GM19023 (cell line): ENCODE data around the gene ZNF302.
A peak's percentile ranks its signal among the peaks of the same experiment; 100 is the strongest.
"Not testable (repeated sequence)": the region's sequence is repeated elsewhere in the genome, so short reads cannot be mapped to it uniquely, and the experiment has no call there.

Experiments used
- ATAC-seq: cut with Tn5 transposase; IDR thresholded peaks from one replicate; pipeline ENCODE4 v1.9.1; 2021; ENCODE audit warnings: mild to moderate bottlenecking, moderate library complexity; ENCODE audit not compliant: unreplicated experiment

The ZNF302 gene

DNA sequence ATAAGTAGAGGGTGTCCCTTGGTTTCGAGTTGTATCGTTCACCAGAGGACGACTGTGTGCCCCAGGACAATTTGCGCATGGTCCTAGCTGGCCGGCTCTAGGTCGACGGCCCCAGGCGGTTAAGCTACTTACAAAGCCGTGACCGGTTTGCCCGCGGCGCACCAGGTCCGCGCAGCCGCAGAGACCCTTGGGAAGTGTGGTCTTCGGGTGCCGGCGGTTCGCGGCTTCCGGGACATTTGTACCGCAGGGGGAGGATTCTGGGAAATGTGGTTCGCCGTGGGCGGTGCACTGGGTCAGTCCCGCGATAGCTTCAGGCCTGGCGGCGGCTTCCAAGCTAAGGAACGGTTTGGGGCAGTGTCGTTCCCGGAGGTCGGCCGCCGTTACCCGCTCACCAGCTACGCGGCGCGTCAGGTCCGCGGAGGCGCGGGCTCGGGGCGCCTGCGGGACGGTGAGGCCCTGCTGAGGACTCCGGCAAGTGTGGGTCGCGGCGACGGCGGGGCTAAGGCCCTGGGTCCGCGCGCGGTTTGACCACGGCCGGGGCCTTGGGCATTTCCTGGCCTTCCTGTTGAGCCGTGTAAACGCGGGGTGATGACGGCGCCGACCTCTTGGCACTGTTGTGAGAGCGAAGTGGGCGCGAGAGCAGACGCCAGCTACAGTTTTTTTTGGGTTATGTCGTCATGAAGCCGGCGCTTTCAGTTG lies at the start of gene ZNF302:
TSS of gene ZNF302 (plus strand) at position 293 of the 699 bp plus-strand sequence. CDS start 1,127 bp downstream, outside the sequence.
- ATAC-seq, result peak; percentile 90

DNA sequence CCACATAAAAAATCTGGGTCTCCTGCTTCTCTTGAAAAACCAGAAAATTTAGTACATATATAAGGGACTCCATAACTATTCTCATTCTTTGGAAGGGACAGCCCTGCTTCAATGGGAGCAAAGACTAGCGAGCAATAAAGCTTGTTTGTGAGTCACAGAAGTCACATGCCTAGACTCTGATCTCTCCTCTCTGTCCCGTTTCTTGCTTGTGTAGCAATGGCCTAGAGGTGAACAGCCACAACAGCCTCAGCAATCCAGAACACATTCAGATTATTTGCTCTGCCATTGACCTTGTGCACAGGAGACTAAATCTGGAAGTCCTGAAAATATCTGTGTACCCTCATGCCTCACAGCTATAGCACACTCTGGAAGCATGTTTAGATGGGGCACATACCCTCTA lies 43.7 kb upstream of the ZNF302 start:
- no peak for ATAC-seq

DNA sequence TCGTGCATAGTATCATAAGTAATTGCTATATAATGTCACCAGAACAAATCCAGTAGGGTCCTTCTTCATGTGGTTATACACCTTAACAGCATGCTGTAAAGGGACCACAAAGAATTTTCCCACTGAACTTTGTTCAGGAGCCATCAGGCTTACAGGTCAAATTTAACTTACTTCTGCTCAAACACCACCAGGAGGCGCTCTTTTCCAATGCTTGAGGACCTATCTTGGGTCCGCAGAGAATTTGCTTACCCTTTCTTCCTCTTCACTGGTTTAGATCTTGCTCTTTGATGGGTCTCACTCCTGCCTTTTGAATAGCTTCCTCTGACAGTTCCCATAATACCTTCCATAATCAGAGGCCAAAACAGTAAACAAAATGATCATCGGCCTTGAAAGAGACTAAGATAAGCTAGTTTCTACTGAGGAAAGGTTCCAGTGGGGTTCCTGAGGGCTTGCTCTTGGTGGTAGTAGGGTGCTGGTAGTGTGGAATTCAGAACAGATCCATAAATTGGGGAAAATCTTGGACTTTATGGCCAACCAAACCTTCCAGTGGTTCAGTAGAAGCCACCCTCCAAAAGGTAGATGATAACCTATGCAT lies 37.9 kb upstream of the ZNF302 start:
- no peak for ATAC-seq

DNA sequence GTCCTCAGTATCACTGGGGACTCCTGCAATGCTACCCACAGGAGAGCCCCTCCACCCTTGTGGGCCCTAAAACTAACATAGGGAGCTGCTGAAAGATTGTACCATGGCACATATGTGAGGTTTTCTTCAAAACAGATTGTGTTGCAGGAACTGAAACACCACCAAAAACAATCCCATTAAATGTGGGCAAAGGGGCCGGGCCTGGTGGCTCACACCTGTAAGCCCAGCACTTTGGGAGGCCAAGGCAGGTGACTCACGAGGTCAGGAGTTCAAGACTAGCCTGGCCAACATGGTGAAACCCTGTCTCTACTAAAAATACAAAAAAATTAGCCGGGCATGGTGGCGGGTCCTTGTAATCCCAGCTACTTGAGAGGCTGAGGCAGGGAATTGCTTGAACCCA lies 35.2 kb upstream of the ZNF302 start:
- no peak for ATAC-seq

DNA sequence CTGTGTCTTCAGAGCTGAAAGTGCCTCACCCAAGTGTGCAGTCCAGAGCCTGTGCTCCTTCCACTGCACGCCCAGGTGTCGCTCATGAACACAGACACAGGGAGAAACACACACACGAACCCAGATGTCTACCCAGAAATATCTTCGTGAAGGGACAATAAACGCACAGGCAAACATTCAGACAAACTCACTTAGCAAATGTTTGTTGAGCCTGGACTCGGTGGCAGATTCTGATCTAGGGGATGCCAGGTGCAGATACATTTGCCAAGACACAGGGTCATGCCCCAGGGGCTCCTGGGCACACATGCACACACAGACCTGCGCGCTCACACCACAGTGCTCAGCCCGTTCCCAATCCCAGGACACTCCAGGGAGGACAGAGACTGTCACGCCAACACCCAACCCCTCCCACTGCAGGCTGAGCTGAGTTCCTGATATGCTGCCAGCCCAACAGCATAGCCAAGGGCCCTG lies 32.5 kb upstream of the ZNF302 start:
- ATAC-seq, result no peak

DNA sequence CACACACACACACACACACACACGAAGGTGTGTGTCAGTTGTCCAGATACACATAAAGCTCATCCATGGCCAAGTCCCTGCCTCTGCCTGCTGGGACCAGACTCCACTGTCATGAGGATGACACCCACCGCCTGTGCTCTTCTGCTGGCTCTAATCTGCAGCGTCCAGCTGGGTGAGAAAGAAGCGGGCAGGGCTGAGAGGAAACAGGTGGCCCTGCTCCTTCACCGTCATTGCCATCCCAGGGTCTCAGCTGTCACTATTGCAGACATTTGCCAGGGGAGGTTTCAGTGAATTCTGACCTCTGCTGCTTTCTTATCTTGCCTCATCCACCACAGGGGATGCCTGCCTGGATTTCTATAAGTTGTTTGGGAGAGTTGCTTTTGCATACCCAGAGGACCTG lies 31.9 kb upstream of the ZNF302 start:
- no peak for ATAC-seq

DNA sequence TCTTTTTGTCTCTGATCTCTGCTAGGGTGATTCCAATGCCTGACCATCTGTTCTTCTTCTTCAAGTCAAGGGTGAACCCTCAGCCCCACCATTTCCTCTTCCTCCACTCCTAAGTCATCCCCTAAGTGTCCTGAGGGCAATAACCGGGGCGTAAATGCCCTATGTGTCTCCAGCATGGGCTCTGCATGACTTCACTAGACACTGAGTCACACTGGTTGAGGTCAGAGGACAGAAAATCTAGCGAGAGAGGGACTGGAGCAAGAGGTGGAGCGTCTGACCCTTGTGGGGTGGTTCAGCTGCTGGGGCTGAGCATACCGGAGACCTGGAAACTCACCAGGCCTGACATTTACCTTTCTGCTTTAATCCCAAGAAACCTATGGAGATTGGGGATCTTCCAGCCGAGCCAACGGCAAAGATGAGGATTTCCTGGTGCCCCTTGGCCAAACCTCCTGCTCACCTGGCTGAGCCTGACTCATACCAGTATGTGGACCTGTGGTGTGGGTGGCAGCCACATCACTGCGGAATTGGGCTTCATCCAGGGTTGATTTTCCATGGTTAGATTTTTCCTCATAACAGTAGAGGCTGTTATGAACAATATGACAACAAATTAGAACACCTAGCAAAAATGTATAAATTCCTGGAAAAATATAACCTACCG lies 27.5 kb upstream of the ZNF302 start:
- ATAC-seq, result no peak

DNA sequence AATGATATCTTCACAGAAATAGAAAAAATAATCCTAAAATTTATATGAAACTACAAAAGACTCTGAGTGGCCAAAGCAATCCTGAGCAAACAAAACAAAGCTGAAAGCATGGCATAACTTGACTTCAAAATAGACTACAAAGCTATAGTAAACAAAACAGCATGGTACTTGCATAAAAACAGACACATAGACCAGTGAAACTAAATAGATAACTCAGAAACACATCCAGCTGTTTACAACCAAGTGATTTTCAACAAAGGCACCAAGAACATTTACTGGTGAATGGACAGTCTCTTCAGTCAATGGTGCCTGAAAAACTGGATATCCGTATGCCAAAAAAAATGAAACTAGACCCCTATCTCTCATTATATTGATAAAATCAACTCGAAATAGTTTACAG lies 25.7 kb upstream of the ZNF302 start:
- no peak for ATAC-seq

DNA sequence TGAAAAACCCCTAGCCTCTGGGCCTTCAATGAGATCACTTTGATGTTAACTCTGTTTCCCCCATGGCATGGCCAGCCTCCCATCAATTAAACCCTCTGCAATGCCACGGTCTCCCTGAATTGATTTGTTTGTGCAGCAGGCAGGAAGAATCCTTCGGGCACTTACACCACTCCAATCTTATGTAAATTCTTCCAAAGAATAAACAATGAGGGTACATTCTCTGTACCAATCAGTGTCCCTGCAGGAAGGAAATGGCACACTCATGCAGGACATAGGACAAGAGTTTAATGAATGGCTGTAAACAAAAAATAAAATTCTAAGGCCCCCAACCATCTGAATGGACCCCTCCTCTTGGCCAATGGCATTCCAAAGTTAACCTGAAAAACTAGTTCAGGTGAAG lies 22.7 kb upstream of the ZNF302 start:
- ATAC-seq, result no peak

DNA sequence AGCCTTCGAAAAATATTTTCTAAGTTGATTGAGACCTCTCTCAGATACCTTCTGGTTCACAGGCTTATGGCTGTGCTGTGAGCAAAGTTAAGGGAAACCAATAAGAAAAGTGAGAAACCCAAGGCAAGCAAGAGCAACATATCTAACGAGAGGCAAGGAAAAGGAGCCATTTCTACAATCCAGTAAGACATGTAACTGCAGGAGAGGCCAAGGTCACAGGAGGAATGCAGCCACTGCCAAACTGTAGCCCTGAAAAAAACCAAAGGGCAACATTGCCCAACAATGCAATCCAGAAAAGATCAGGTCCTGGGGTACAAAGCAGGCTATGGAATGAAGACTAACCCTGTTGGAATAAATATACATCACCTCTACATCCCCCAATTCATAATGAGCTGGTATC lies 21.8 kb upstream of the ZNF302 start:
- ATAC-seq, result no peak

DNA sequence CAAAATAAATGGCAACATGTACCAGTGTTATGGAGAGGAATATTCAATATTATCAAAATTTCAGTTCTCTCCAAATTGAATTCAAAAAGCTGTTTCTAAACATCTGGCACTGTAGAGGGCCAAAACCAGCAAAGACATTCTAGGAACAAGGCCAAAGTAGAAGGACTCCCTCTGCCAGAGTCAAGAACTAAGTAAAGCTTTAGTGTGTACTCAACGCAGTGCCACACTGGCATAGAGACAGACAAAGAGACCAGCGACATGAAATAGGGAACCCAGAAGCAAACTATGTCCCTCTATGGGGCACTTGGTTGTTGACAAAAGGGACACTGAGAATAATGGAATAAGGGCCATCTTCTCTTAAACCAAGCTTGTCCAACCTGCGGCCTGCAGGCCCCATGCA lies 16.1 kb upstream of the ZNF302 start:
- ATAC-seq, result no peak

DNA sequence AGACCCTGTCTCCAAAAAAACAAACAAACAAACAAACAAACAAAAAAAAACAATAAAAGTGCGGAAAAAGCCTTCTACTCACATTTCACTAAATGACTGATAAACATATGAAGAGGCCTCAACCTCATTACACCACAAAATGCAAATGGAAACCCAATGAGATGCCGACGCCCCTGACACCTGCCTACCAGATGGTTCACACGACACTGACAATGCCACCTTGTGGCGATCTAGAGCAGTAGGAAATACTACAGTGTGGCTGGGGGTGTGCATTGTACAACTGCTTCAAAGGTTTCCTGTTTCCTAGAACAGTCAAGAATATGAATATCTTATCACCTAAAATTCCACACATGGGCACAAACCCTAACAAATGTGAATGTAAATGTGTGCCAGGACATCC lies 14.6 kb upstream of the ZNF302 start:
- no peak for ATAC-seq

DNA sequence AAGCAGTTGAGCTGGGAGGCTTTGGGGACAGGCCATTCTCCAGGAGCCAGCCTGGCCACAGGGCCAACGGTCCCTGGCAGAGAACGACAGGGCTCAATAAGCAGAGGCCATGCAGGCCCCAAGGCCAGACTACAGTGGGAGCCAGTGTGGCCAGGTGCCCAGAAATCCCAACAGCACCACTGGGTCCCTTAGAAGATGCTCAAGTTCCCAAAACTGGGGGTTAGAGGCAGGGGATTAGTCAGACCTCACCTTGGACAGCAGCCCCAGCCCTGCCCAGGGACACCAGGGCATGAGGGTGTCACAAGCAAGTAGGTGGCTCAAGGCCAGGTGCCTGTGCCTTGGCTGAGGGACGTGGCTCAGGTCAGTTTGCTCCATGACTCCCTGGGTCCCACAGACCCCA lies 13.3 kb upstream of the ZNF302 start:
- no peak for ATAC-seq

DNA sequence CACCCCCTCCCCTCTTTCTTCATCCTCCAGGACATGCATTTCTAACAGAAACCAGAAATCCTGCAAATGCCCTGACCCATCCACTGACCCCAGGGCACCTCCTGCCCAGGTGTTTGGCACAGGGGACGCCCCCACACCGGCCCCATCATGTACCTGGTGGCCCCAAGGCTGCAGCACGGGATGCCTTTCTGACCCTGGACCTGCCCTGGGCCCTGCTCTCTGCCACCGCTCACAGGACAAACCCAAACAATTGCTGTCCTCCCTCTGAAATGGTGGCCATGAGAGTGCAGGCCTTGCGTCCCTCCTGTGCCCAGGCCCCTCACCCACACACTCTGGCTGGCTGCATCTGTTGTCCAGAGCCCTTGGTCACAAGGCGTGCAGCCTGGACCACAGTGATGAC lies 12.6 kb upstream of the ZNF302 start:
- ATAC-seq, result no peak

DNA sequence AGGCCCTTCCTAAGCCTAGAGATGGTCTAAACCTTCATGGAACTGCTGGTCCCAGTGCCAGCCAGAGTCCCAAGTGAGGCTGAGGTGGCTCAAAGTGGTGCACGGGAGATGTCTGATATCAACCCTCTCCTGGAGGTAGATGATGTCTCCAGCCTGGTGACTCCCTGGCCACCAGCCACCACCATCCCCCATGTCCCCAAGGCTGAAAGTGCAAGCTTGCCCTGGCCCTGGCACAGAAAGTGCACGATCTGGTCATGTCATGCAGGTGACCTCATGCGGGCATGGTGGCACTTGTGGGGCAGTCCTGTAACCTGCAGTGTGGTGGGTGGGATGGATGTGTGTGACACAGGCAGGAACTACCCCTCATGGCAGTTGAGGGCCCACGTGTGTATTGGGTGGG lies 12.2 kb upstream of the ZNF302 start:
- ATAC-seq, result not testable (repeated sequence)

DNA sequence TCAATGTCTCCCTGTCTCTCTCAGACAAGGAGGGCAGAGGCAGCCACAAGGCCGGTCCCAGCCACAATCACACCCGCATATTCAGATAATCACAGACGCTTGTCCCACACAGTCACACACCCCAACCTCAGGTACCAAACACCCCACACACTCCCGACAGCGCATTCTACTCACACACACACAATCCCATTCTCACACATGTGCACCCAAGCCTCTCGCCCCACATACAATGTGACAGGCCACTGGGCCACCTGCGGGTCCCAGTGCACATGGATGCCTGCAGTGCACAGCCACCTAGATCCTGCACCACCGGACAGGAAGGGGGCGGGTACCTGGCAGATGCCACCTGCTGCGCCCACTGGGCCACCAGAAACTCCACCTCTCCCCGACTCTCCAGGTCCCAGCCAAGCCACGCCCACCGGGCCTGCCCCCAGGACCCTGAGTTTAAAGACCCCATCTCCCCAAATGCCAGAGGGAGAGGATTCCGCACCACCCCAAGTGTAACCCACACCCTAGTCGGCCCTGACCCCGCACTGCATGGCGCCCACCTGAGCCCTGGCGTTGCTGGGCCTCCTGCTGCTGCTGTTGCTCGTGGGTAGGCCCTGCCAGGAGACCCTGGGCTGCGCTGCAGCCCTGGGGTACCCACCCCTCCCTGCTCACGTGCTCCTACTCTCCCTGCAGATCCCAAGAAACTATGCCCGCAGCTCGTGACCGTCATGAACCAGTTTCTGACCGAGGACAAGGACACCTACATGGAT lies 11.1 kb upstream of the ZNF302 start:
- ATAC-seq, result no peak

DNA sequence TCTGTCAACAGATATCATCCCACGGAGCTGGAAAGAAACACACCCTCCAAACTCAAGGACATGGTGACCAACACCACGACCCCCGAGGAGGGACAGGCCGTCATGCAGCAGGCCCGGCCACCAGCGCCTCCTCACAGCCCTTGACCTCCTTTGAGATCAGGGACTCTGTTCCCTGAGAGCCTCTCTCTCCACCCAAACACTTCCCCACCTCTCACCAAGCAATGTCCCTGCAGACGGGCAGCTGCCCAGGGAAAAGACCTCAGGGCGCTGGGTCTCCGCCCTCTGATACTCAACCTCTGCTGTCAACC lies 10.6 kb upstream of the ZNF302 start:
- ATAC-seq, result no peak

DNA sequence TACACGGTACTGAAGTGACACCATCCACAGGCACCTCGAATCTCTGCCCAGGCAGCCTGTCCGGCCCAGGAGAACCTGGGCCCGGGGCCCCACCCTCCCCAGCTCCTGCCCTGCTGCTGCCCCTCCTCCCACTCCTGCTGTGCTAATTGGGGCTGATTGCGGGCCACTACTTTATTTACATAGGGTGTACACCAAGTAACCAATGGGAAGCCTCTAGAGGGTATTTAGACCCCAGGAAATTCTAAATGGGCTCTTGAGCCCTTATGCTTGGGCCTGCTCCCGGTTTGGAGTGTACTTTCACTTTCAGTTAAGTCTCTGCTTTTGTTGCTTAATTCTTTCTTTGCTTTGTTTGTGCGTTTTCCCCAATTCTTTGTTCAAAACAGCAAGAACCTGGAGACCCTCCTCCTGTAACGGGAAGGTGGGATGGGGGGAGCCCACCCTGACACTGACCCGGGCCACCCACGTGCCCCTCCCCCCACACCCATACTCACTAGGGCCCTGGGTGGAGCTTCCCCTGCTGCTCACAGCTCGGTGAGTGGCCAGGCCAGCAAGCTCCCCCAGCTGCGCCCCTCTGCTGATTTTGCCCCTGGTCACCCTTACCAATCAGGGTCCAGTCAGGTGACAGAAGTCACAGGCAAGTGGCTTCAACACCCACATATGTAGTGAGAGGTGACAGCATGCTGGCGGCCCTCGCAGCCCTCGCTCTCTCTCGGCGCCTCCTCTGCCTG lies 10.0 kb upstream of the ZNF302 start:
- ATAC-seq, result no peak

DNA sequence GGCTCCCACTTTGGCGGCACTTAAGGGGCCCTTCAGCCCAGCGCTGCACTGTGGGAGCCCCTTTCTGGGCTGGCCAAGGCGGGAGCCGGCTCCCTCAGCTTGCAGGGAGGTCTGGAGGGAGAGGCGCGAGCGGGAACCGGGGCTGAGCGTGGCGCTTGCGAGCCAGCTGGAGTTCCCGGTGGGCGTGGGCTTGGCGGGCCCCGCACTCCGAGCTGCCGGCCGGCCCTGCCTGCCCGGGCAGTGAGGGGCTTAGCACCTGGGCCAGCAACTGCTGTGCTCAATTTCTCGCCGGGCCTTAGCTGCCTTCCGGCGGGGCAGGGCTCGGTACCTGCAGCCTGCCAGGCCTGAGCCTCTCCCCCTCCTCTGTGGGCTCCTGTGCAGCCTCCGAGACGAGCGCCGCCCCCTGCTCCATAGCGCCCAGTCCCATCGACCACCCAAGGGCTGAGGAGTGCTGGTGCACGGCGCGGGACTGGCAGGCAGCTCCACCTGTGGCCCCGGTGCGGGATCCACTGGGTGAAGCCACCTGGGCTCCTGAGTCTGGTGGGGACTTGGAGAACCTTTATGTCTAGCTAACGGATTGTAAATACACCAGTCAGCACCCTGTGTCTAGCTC lies 9.3 kb upstream of the ZNF302 start:
- not testable (repeated sequence) for ATAC-seq

DNA sequence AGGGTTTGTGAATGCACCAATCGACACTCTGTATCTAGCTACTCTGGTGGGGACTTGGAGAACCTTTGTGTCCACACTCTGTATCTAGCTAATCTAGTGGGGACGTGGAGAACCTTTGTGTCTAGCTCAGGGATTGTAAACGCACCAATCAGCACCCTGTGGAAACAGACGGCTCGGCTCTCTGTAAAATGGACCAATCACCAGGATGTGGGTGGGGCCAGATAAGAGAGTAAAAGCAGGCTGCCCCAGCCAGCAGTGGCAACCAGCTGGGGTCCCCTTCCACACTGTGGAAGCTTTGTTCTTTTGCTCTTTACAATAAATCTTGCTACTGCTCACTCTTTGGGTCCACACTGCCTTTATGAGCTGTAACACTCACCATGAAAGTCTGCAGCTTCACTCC lies 8.8 kb upstream of the ZNF302 start:
- not testable (repeated sequence) for ATAC-seq

DNA sequence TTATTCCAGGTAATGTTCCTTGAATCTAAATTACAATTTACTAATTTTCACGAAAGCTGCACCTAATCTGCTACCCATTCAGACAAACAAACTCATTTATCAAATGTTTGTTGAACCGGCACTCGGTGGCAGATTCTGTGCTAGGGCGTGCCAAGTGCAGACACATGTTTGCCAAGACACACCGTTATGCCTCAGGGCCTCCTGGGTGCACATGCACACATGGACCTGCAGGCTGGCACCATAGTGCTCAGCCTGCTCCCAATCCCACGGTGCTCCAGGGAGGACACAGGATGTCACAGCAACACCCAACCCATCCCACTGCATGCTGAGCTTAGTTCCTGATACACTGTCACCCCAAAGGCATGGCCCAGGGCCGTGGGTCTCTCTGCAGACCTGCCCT lies 8.2 kb upstream of the ZNF302 start:
- ATAC-seq, result no peak
